Fibroblast of villous mesenchyme (primary cell): ENCODE results near the gene LHFPL2. TPM values are rescaled to one million over a fixed set of nuclear protein-coding genes. Genes with fewer than 3 reads are reported as not detected.
A peak's percentile ranks its signal among the peaks of the same experiment; 100 is the strongest.

Source experiments
- DNase-seq: peaks from one replicate; pipeline ENCODE4 v3.0.0-alpha.2; 2010; ENCODE audit warnings: low read depth
- H3K4me3 ChIP-seq: 2 replicates; pipeline ENCODE4 v1.5.1; 2011; ENCODE audit warnings: low read depth, mild to moderate bottlenecking, low read length
- total RNA-seq: library from RNA; depleted of rRNA; stranded (reverse); fragments of >200 nt; gene quantifications from 2 replicates; pipeline ENCODE4 v1.2.3, GENCODE V29; 2012
- TF ChIP-seq, protein P1 (sequence below): IDR thresholded peaks from 2 replicates; pipeline ENCODE4 v1.5.1; 2012; ENCODE audit warnings: low read depth, mild to moderate bottlenecking, low read length; ENCODE audit not compliant: insufficient read depth

The LHFPL2 gene
- total RNA-seq, 1 donor = 35.0 TPM

- no peak for DNase-seq
- TF ChIP-seq, protein P1, sequence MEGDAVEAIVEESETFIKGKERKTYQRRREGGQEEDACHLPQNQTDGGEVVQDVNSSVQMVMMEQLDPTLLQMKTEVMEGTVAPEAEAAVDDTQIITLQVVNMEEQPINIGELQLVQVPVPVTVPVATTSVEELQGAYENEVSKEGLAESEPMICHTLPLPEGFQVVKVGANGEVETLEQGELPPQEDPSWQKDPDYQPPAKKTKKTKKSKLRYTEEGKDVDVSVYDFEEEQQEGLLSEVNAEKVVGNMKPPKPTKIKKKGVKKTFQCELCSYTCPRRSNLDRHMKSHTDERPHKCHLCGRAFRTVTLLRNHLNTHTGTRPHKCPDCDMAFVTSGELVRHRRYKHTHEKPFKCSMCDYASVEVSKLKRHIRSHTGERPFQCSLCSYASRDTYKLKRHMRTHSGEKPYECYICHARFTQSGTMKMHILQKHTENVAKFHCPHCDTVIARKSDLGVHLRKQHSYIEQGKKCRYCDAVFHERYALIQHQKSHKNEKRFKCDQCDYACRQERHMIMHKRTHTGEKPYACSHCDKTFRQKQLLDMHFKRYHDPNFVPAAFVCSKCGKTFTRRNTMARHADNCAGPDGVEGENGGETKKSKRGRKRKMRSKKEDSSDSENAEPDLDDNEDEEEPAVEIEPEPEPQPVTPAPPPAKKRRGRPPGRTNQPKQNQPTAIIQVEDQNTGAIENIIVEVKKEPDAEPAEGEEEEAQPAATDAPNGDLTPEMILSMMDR = no peak
- no peak overlapping the region for H3K4me3 ChIP-seq
Measured at GRCh38 chr5:78606241-78606640, 42.3 kb downstream of the LHFPL2 start.

DNA sequence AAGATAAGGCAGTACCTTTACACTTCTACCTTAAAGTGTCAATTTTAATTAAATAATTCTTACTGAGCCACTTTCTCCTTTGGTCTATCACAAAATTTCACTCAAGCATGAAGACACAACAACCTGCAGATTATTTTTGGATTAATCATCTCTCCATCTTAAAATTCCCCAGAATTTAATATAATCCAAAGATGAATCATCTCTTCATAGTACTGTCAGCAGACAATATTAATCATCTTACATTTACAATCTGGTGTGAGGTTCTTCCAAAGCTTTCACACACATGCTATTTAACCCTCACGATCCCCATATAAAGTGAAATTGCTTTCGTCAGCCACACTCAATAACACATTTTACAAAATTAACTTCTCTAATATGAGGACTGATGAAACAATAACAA is 43.0 kb downstream of the LHFPL2 start:
- no peak for DNase-seq
- no peak overlapping the region for H3K4me3 ChIP-seq
- TF ChIP-seq, protein P1 = no peak

GRCh38 chr5:78604689-78605285 is 43.8 kb downstream of the LHFPL2 start:
- TF ChIP-seq, protein P1 = no peak
- H3K4me3 ChIP-seq = no peak overlapping the region
- DNase-seq = peak; percentile 96

GRCh38 chr5:78603636-78604175 is 44.9 kb downstream of the LHFPL2 start:
- TF ChIP-seq, protein P1 = no peak
- no peak for DNase-seq

DNA sequence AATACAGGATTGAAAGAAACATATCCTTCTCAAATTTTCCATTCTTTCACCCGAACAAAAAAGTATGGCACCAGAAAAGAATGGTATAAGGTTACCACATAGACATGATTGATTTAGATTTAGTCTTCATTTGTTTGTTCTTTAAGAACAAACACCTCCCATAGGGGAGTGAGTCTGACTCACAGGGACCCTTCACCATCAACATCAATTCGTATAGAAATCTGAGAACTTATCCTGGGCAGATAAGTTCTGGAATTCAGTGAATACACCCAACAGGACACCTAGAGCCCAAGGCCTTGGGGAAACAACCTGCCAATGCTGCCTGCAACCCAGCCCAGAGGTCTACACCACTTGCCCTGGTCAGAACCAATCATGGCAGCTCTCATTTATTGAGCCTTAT is 46.2 kb downstream of the LHFPL2 start:
- TF ChIP-seq, protein P1 = no peak
- H3K4me3 ChIP-seq = no peak overlapping the region
- DNase-seq = no peak

More at GRCh38 chr5:78603636-78604175, 44.9 kb downstream of the LHFPL2 start:
- no peak overlapping the region for H3K4me3 ChIP-seq

DNA sequence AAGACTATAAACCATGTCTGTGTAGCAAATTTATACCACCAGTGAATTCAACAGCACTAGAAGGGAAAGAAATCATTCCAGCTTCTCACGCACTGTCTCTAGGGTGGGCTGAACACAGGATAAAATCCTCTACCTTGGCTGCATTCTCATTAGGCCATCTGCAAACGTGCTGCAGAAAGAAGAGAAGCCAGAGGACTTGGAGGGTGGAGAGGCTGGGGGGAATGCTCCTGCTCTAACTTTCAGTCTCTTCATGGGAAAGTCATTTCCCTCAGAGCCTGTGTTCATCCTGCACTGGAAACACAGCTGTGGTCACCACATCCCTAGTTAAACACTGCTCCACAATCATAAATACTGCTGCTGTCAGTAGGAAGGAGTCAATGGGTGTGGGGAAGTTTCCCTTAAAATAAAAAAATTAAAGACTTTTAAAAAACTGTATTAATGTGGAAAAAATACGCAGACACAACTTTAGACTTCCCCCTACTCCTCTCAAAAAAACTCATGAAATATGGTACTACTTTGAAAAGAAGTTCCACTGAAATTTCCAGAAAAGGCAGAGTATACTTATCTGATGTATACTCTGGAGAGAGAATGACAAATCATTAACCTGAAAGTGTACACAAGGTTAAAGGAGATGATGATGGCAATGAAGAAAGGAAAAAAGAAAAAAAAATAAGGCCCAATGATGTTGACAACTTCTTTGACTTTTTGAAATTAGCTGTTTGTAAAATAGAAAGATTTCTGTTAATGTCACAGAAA is 46.8 kb downstream of the LHFPL2 start:
- peak; percentile 85 for DNase-seq
- TF ChIP-seq, protein P1 = no peak
- no peak overlapping the region for H3K4me3 ChIP-seq
